MM.1S (cell line): ENCODE results near the gene UQCC5.

Experiments used
- DNase-seq: peaks from one replicate; pipeline ENCODE4 v3.0.0-alpha.2; 2015
- H2AFZ ChIP-seq: fragments of 300-600 bp; sonication (generic); 2 replicates; pipeline ENCODE4 v1.6.0; 2016; ENCODE audit warnings: antibody characterized with exemption, low read length
- H3F3A ChIP-seq: fragments of 300-600 bp; sonication (generic); 2 replicates; pipeline ENCODE4 v1.6.1; 2016; ENCODE audit warnings: mild to moderate bottlenecking, antibody characterized with exemption, low read length, moderate library complexity, mixed read lengths; ENCODE audit not compliant: insufficient read depth
- H3K27ac ChIP-seq: fragments of 300-600 bp; sonication (generic); 2 replicates; pipeline ENCODE4 v1.5.1; 2016; ENCODE audit warnings: mild to moderate bottlenecking, low read length
- H3K27me3 ChIP-seq: fragments of 300-600 bp; sonication (generic); replicated peaks from 2 replicates; pipeline ENCODE4 v1.6.0; 2016; ENCODE audit warnings: low read length; ENCODE audit not compliant: insufficient read depth
- H3K36me3 ChIP-seq: fragments of 300-600 bp; sonication (generic); replicated peaks from 2 replicates; pipeline ENCODE4 v1.6.1; 2016; ENCODE audit warnings: mild to moderate bottlenecking, low read length, mixed read lengths; ENCODE audit not compliant: insufficient read depth
- H3K4me1 ChIP-seq: fragments of 300-600 bp; sonication (generic); 2 replicates; pipeline ENCODE4 v1.6.1; 2016; ENCODE audit warnings: low read length, mixed read lengths
- H3K4me2 ChIP-seq: fragments of 300-600 bp; sonication (generic); 2 replicates; pipeline ENCODE4 v1.6.0; 2016; ENCODE audit warnings: low read depth, low read length
- H3K4me3 ChIP-seq: fragments of 300-600 bp; sonication (generic); 2 replicates; pipeline ENCODE4 v1.5.1; 2016; ENCODE audit warnings: low read length, mixed read lengths
- H3K79me2 ChIP-seq: fragments of 300-600 bp; sonication (generic); 2 replicates; pipeline ENCODE4 v1.6.1; 2016; ENCODE audit warnings: mixed run types, low read length, mixed read lengths
- H3K9ac ChIP-seq: fragments of 300-600 bp; sonication (generic); 2 replicates; pipeline ENCODE4 v1.6.1; 2016; ENCODE audit warnings: low read length, mixed read lengths
- H3K9me2 ChIP-seq: fragments of 300-600 bp; sonication (generic); replicated peaks from 2 replicates; pipeline ENCODE4 v1.6.1; 2016; ENCODE audit warnings: mild to moderate bottlenecking, low read length, mixed read lengths; ENCODE audit not compliant: insufficient read depth
- H3K9me3 ChIP-seq: fragments of 300-600 bp; sonication (generic); replicated peaks from 2 replicates; pipeline ENCODE4 v1.6.1; 2016; ENCODE audit warnings: mild to moderate bottlenecking, low read length, mixed read lengths; ENCODE audit not compliant: insufficient read depth
- H4K20me1 ChIP-seq: fragments of 300-600 bp; sonication (generic); 2 replicates; pipeline ENCODE4 v1.6.1; 2016; ENCODE audit warnings: mild to moderate bottlenecking, low read length, moderate library complexity, mixed read lengths; ENCODE audit not compliant: insufficient read depth
- CTCF ChIP-seq: fragments of 300-600 bp; sonication (generic); IDR thresholded peaks from 2 replicates; pipeline ENCODE4 v1.5.1; 2016; ENCODE audit warnings: antibody characterized with exemption, low read length, mixed read lengths
- EZH2 ChIP-seq: fragments of 300-600 bp; sonication (generic); optimal IDR thresholded peaks from 2 replicates; pipeline ENCODE3; 2017; ENCODE audit warnings: low read depth, mild to moderate bottlenecking, antibody characterized with exemption, low read length, mixed read lengths
- EZH2phosphoT487 ChIP-seq: fragments of 300-600 bp; sonication (generic); IDR thresholded peaks from 2 replicates; pipeline ENCODE4 v1.6.1; 2018; ENCODE audit warnings: antibody characterized with exemption, low read length

The UQCC5 gene

GRCh38 chr3:52574056-52574965 lies 37.9 kb downstream of the UQCC5 start:
- Histone ChIP-seq H3K9me2 (no peaks in the 10 kb centered on the region), H4K20me1 (no peaks in the 10 kb centered on the region), H3K4me3 (no peak overlapping the region), H3K79me2 (no peaks in the 10 kb centered on the region), H3F3A (no peaks in the 10 kb centered on the region), H3K4me1 (no peaks in the 10 kb centered on the region), H3K27me3 (no peaks in the 10 kb centered on the region), H3K9me3 (no peaks in the 10 kb centered on the region), H3K27ac (no peak overlapping the region), H3K9ac (no peak overlapping the region), H2AFZ (no peak overlapping the region), H3K36me3 (no peaks in the 10 kb centered on the region; the same call in 1 of the 2 replicates), H3K4me2 (no peak overlapping the region)
- no peak for DNase-seq
- TF ChIP-seq EZH2phosphoT487, result no peak
- TF ChIP-seq CTCF, result no peak
- TF ChIP-seq EZH2, result no peak
